Measurements from ENCODE around the gene EIF4A3.

The EIF4A3 gene

DNA sequence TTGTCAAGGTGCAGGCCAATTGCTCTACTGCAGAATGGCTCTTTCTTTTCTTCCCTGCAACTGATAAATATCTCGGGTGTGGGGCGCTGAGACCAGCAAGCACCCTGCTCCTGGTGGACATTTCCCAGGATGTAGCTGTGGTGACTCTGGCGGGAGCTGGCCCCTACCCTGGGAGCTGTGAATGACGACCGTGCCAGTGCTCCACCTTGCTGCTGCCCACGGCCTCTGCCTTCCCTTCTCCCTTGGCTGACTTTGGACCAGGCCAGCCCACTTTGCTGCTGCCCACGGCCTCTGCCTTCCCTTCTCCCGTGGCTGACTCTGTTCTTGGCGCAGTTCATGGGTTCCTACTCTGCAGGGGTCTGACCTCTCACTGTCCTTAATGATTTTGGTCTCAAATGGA, 39.0 kb upstream of the EIF4A3 start:
- H3K4me3 ChIP-seq (ENCODE audit: low read depth, low read length): no peak overlapping the region
- no peaks in the 10 kb centered on the region for H3K79me2 ChIP-seq (ENCODE audit: control insufficient read depth, insufficient read depth, low read length, unreplicated experiment)
- no peaks in the 10 kb centered on the region for H3K36me3 ChIP-seq (ENCODE audit: insufficient read depth, low read length)
- peaks cover 8% of the 10 kb centered on the region for H3K4me1 ChIP-seq (ENCODE audit: control insufficient read depth, insufficient read depth, low read length, unreplicated experiment)
- H3K27ac ChIP-seq (ENCODE audit: low read depth, low read length): no peak overlapping the region
- H3K27me3 ChIP-seq (ENCODE audit: insufficient read depth, low read length): no peaks in the 10 kb centered on the region
- no peak overlapping the region for H2AFZ ChIP-seq (ENCODE audit: low read length, unreplicated experiment)

DNA sequence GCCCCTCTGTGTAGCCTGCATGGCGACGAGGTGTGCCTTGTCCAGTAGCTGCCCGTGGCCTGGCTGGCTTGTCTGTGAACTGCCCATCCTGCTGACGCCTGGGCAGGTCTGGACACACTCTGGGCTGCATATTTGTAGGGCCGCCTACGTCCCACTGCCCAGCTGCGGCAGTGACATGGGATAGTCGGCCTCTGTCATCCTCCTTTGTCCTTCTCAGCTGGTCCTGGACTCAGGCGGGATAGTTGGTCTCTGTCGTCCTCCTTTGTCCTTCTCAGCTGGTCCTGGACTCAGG, 37.4 kb upstream of the EIF4A3 start:
- no peaks in the 10 kb centered on the region for H3K79me2 ChIP-seq (ENCODE audit: control insufficient read depth, insufficient read depth, low read length, unreplicated experiment)
- H3K4me3 ChIP-seq (ENCODE audit: low read depth, low read length): no peak overlapping the region
- H3K27me3 ChIP-seq (ENCODE audit: insufficient read depth, low read length): 0 out of 2 replicates have a peak, but pooled peaks cover 3% of the 10 kb centered on the region
- H3K4me1 ChIP-seq (ENCODE audit: control insufficient read depth, insufficient read depth, low read length, unreplicated experiment): peaks cover 8% of the 10 kb centered on the region
- H3K27ac ChIP-seq (ENCODE audit: low read depth, low read length): no peak overlapping the region
- no peak overlapping the region for H2AFZ ChIP-seq (ENCODE audit: low read length, unreplicated experiment)
- no peaks in the 10 kb centered on the region for H3K36me3 ChIP-seq (ENCODE audit: insufficient read depth, low read length)

DNA sequence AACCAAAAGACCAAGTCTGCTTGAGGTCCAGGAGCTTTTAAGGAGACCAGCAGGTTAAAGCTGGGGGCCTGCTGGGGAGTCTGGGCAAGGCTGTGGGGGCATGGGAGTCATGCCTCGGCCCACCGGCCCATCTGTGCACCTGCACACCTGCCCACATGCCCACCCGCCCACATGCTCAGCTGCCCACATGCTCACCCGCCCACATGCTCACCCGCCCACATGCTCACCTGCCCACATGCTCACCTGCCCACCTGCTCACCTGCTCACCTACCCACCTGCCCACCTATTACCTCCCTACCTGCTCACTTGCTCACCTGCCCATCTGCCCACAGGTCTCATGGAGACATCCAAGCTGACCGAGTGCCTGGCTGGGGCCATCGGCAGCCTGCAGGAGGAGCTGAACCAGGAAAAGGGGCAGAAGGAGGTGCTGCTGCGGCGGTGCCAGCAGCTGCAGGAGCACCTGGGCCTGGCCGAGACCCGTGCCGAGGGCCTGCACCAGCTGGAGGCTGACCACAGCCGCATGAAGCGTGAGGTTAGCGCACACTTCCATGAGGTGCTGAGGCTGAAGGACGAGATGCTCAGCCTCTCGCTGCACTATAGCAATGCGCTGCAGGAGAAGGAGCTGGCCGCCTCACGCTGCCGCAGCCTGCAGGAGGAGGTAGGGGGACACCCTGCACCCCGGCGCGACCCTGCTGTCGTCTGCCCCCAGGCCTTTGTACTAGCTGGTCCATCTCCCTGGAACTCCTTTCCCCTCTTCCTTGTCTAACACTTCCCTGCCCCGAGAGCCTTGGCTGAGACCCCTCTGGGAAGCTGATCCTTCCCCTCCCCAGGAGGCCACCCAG, 36.9 kb upstream of the EIF4A3 start:
- H3K27me3 ChIP-seq (ENCODE audit: insufficient read depth, low read length): 0 out of 2 replicates have a peak, but pooled peaks cover 3% of the 10 kb centered on the region
- peaks cover 8% of the 10 kb centered on the region for H3K4me1 ChIP-seq (ENCODE audit: control insufficient read depth, insufficient read depth, low read length, unreplicated experiment)
- H3K27ac ChIP-seq (ENCODE audit: low read depth, low read length): no peak overlapping the region
- no peak overlapping the region for H3K4me3 ChIP-seq (ENCODE audit: low read depth, low read length)
- no peak overlapping the region for H2AFZ ChIP-seq (ENCODE audit: low read length, unreplicated experiment)
- no peaks in the 10 kb centered on the region for H3K36me3 ChIP-seq (ENCODE audit: insufficient read depth, low read length)
- H3K79me2 ChIP-seq (ENCODE audit: control insufficient read depth, insufficient read depth, low read length, unreplicated experiment): no peaks in the 10 kb centered on the region

DNA sequence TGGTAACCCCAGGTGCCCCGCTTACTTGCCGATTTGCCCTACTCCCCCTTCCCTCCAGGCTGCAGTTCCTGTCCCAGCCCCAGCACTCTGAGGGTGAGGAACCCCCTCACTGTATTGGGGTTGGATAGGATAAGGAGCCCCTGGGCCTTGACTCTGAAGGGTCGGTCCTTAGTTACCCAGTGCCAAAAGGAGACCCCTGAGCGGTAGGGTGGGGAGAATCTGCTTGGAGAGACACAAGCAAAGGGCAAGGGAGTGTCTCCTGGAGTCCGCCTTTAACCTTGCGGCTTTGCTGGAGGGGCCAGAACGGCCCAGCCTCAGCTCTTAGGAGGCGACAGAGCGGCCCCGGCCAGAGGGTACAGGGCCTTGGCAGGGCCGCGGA, 35.9 kb upstream of the EIF4A3 start:
- Histone ChIP-seq H3K4me1 (ENCODE audit: control insufficient read depth, insufficient read depth, low read length, unreplicated experiment) (peaks cover 7% of the 10 kb centered on the region), H3K4me3 (ENCODE audit: low read depth, low read length) (no peak overlapping the region), H3K27me3 (ENCODE audit: insufficient read depth, low read length) (0 out of 2 replicates have a peak, but pooled peaks cover 3% of the 10 kb centered on the region), H2AFZ (ENCODE audit: low read length, unreplicated experiment) (no peak overlapping the region), H3K36me3 (ENCODE audit: insufficient read depth, low read length) (no peaks in the 10 kb centered on the region), H3K27ac (ENCODE audit: low read depth, low read length) (no peak overlapping the region), H3K79me2 (ENCODE audit: control insufficient read depth, insufficient read depth, low read length, unreplicated experiment) (no peaks in the 10 kb centered on the region)

DNA sequence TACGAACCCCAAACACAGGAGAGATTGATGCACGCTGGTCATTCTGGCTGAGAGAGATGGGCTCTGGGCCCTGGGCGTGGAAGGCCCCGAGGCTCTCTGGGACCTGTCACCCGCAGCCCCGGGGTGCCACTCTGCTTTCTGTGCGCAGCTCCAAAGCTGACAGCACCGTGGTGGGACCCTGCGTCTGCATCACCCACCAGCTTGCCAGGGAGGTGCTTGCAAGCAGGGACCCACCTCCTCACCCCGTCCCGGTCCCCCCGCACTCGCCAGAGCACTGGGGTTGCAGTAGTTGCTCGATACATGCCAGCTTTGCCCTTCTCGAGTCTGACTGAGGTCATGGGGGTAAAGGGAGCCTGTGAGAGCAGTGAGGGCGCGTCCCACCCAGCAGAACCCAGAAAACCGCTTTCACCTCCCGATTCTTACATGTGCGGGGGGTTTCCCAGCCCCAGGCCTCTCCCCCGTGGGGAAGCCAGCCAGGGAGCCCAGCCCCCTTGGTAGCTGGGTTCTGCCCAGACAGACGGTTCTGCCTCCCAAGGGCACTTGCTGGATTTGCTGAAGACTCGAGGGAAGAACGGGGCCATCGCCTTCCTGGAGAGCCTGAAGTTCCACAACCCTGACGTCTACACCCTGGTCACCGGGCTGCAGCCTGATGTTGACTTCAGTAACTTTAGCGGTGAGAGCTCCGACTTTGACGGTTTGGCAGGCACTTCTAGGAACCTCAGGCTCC, 35.4 kb upstream of the EIF4A3 start:
- Histone ChIP-seq H2AFZ (ENCODE audit: low read length, unreplicated experiment) (no peak overlapping the region), H3K27ac (ENCODE audit: low read depth, low read length) (no peak overlapping the region), H3K27me3 (ENCODE audit: insufficient read depth, low read length) (0 out of 2 replicates have a peak, but pooled peaks cover 3% of the 10 kb centered on the region), H3K36me3 (ENCODE audit: insufficient read depth, low read length) (no peaks in the 10 kb centered on the region), H3K79me2 (ENCODE audit: control insufficient read depth, insufficient read depth, low read length, unreplicated experiment) (no peaks in the 10 kb centered on the region), H3K4me3 (ENCODE audit: low read depth, low read length) (no peak overlapping the region), H3K4me1 (ENCODE audit: control insufficient read depth, insufficient read depth, low read length, unreplicated experiment) (peaks cover 4% of the 10 kb centered on the region)

DNA sequence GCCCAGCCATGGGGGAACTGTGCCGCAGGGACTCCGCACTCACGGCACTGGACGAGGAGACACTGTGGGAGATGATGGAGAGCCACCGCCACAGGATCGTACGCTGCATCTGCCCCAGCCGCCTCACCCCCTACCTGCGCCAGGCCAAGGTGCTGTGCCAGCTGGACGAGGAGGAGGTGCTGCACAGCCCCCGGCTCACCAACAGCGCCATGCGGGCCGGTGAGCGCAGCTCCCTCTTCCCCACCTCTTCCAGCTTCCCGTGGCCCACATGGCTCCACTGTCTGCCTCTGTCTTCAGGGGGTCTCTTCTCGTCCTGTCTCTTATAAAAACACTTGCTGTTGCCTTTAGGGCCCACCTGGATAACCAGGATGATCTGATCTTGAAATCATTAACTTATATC, 34.5 kb upstream of the EIF4A3 start:
- Histone ChIP-seq H3K27ac (ENCODE audit: low read depth, low read length) (no peak overlapping the region), H2AFZ (ENCODE audit: low read length, unreplicated experiment) (no peak overlapping the region), H3K4me3 (ENCODE audit: low read depth, low read length) (no peak overlapping the region), H3K36me3 (ENCODE audit: insufficient read depth, low read length) (no peaks in the 10 kb centered on the region), H3K27me3 (ENCODE audit: insufficient read depth, low read length) (0 out of 2 replicates have a peak, but pooled peaks cover 3% of the 10 kb centered on the region), H3K79me2 (ENCODE audit: control insufficient read depth, insufficient read depth, low read length, unreplicated experiment) (no peaks in the 10 kb centered on the region), H3K4me1 (ENCODE audit: control insufficient read depth, insufficient read depth, low read length, unreplicated experiment) (no peaks in the 10 kb centered on the region)

DNA sequence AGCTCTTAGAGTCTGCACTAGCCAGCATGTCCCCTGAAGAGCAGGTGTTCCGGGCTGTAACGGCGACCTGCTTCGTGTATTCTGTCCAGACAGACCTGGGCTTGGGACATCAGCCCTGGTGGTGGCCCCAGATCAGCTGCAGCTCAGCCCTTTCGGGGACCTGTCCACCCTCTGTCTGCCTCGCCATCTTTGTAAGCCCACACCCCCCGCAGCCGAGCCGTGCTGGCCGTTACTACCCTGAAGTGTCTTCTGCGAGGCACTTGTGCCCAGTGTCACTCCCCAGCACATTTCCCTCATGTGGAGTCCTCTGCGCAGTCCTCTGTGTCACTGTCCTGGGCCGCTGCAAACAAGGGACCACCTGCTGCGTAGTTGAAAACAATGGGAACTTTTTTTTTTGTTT, 33.3 kb upstream of the EIF4A3 start:
- Histone ChIP-seq H3K4me3 (ENCODE audit: low read depth, low read length) (no peak overlapping the region), H3K27me3 (ENCODE audit: insufficient read depth, low read length) (0 out of 2 replicates have a peak, but pooled peaks cover 3% of the 10 kb centered on the region), H3K4me1 (ENCODE audit: control insufficient read depth, insufficient read depth, low read length, unreplicated experiment) (no peaks in the 10 kb centered on the region), H3K79me2 (ENCODE audit: control insufficient read depth, insufficient read depth, low read length, unreplicated experiment) (no peaks in the 10 kb centered on the region), H3K36me3 (ENCODE audit: insufficient read depth, low read length) (no peaks in the 10 kb centered on the region), H2AFZ (ENCODE audit: low read length, unreplicated experiment) (no peak overlapping the region), H3K27ac (ENCODE audit: low read depth, low read length) (no peak overlapping the region)

DNA sequence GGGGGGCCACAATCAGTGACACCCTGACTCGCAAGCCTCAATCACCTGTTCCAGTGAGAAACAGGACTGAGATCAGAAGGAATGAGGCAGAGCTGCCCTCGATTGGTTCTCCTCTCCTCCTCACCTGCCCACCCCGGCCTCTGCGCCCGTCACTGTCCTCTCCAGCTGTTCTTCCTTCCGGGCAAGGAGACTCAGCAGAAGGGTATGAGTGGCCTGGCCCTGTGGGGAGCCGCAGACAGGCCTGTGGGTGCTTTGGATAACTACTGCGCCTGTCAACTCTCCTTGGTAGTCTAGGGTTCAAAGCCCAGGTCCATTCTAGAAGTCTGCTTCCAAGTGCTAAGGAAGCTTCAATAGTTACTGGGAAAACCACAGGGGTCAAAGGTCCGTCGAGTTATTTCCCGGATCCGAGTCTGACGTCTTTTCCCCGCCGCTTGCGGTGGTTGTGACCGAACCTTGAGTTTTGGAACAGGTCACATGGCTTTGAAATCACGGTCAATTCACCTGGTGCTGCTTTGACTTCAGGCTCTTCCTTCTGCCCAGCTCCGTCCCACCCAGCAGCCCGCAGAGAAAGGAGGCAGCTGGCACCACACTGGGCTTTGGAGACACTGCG, 31.2 kb upstream of the EIF4A3 start:
- 0 out of 2 replicates have a peak, but pooled peaks cover 3% of the 10 kb centered on the region for H3K27me3 ChIP-seq (ENCODE audit: insufficient read depth, low read length)
- H3K36me3 ChIP-seq (ENCODE audit: insufficient read depth, low read length): no peaks in the 10 kb centered on the region
- H2AFZ ChIP-seq (ENCODE audit: low read length, unreplicated experiment): no peak overlapping the region
- no peak overlapping the region for H3K27ac ChIP-seq (ENCODE audit: low read depth, low read length)
- H3K79me2 ChIP-seq (ENCODE audit: control insufficient read depth, insufficient read depth, low read length, unreplicated experiment): no peaks in the 10 kb centered on the region
- H3K4me3 ChIP-seq (ENCODE audit: low read depth, low read length): no peak overlapping the region
- no peaks in the 10 kb centered on the region for H3K4me1 ChIP-seq (ENCODE audit: control insufficient read depth, insufficient read depth, low read length, unreplicated experiment)

DNA sequence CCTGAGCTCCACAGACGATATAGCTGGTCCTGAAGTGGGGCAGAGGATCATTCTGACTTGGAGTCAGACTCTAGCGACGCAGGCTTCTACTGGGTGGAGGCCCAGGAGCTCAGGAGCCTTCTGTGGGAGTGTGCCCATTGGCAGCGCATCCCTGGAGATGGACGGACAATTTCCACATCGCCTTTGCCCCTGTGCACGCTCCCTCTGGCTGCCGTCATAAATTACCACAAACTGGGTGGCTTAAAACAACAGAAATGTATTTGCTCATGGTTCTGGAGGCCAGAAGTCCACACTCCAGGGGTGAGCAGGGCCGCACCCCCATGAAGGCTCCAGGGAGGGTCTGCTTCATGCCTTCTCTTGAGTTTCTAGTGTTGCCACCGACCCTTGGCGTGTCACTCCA, 29.8 kb upstream of the EIF4A3 start:
- Histone ChIP-seq H3K4me1 (ENCODE audit: control insufficient read depth, insufficient read depth, low read length, unreplicated experiment) (no peaks in the 10 kb centered on the region), H2AFZ (ENCODE audit: low read length, unreplicated experiment) (no peak overlapping the region), H3K27ac (ENCODE audit: low read depth, low read length) (no peak overlapping the region), H3K4me3 (ENCODE audit: low read depth, low read length) (no peak overlapping the region), H3K79me2 (ENCODE audit: control insufficient read depth, insufficient read depth, low read length, unreplicated experiment) (no peaks in the 10 kb centered on the region), H3K36me3 (ENCODE audit: insufficient read depth, low read length) (no peaks in the 10 kb centered on the region), H3K27me3 (ENCODE audit: insufficient read depth, low read length) (0 out of 2 replicates have a peak, but pooled peaks cover 3% of the 10 kb centered on the region)

DNA sequence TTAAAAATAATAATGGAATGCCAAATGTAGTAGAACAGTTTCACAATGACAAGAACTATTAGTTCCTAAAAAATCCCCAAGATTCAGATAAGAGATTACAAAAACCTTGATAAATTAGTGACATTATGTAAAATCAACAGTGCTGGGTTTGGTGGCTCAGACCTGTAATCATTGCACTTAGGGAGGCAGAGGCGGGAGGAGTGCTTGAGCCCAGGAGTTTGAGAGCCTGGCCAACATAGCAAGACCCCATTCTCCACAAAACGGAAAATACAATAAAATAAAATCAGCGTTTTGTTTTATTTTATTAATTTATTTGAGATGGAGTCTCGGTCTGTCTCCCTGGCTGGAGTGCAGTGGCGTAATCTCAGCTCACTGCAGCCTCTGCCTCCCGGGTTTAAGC, 27.0 kb upstream of the EIF4A3 start:
- H3K36me3 ChIP-seq (ENCODE audit: insufficient read depth, low read length): no peaks in the 10 kb centered on the region
- peaks cover 7% of the 10 kb centered on the region; the same call in 1 of the 2 replicates for H3K27me3 ChIP-seq (ENCODE audit: insufficient read depth, low read length)
- no peak overlapping the region for H2AFZ ChIP-seq (ENCODE audit: low read length, unreplicated experiment)
- H3K4me3 ChIP-seq (ENCODE audit: low read depth, low read length): no peak overlapping the region
- no peaks in the 10 kb centered on the region for H3K79me2 ChIP-seq (ENCODE audit: control insufficient read depth, insufficient read depth, low read length, unreplicated experiment)
- H3K4me1 ChIP-seq (ENCODE audit: control insufficient read depth, insufficient read depth, low read length, unreplicated experiment): no peaks in the 10 kb centered on the region
- H3K27ac ChIP-seq (ENCODE audit: low read depth, low read length): no peak overlapping the region

Measured in ACC112 (cell line).